NCI-H82 treated with DMSO at 0.1 percent for 48 hours (cell line): ENCODE measurements around the gene KDSR.
A peak's percentile ranks its signal among the peaks of the same experiment; 100 is the strongest.
"Not testable (repeated sequence)": the region's sequence is repeated elsewhere in the genome, so short reads cannot be mapped to it uniquely, and the experiment has no call there.

Experiments
- DNase-seq: peaks from one replicate; lab custom pipeline; 2025; ENCODE audit not compliant: unreplicated experiment; lab: John Stamatoyannopoulos, UW

The KDSR gene

DNA sequence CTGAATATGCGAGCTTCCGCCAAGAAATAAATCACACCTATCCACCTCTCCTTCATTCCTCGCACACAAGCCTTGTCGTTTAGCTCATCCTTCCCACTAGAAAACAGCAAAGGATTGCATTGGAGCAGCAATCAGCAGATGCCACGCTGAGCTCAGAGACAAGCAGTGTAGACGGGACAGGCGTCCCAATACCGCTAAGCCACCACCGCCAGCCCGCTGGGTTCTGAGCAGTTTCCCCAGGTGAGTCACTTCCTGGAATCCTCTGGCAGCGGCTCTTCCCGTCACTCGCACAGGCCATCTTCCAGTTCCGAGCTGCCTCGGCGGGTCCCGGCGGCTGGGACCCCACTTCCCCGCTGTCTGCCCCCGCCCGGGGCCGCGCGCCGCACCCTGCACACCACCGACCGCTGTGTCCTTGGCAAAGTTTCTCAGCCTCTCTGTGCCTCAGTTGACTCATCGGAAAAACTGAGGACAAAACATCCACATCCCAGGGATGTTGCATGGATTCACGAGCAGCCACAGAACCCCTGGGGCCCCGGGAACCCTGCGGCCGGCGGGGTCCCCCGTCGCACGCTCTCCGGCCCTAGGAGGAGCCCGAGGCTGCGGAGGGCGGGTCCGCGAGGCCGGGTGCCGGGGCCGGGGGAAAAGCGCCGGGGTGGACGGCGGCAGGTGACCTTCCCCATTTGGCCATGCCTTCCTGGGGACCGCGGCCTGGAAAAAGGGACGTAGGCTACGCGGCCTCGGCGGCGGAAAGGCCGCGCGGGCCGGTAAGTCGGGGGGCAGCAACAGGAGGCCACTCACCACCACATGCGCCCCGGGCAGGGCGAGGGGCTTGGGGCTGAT lies 573 bp downstream of the KDSR start:
- no peak for DNase-seq

DNA sequence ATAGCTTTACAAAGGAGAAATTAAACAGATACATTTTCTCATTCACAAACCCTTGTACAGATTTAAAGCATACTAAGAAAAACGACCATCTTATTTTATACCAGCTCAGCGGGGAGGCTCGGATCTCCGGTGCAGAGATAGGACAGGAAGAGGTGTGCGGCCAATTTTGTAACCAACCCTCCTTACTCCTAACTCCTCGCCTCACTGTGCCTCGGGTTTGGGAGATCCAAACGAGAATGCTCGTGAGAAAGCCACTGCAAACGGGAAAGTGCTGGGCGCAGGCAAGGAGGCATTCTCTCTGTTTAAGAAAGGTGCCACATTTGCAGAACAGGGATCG lies 1.2 kb downstream of the KDSR start:
- DNase-seq, result no peak

DNA sequence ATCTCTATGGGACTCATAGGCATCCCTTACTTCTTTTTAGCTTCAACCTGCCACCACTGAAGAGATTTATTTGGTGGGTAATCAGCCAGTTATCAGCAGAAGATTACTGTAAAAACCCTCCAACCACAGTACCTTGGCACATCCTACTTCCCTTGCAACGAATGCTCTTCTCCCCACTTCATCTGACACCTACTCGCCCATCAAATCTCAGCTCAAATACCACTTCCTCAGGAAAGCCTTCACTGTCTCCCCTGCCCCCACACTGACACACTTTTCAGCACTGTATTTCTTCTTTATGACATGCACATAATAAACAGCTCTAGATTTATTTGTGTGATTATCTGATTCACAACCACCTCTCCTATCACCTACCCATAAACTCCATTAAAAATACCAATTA lies 3.1 kb downstream of the KDSR start:
- no peak for DNase-seq

DNA sequence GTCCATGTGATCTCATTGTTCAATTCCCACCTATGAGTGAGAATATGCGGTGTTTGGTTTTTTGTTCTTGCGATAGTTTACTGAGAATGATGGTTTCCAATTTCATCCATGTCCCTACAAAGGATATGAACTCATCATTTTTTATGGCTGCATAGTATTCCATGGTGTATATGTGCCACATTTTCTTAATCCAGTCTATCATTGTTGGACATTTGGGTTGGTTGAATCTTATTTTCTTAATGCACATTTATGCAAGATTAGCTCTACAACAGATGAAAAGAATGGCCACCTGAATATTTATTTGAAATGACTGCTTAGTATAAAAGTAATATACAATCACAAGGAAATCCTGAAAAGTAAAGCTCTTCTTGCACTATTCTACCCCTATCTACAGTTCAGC lies 3.6 kb downstream of the KDSR start:
- DNase-seq, result not testable (repeated sequence)

DNA sequence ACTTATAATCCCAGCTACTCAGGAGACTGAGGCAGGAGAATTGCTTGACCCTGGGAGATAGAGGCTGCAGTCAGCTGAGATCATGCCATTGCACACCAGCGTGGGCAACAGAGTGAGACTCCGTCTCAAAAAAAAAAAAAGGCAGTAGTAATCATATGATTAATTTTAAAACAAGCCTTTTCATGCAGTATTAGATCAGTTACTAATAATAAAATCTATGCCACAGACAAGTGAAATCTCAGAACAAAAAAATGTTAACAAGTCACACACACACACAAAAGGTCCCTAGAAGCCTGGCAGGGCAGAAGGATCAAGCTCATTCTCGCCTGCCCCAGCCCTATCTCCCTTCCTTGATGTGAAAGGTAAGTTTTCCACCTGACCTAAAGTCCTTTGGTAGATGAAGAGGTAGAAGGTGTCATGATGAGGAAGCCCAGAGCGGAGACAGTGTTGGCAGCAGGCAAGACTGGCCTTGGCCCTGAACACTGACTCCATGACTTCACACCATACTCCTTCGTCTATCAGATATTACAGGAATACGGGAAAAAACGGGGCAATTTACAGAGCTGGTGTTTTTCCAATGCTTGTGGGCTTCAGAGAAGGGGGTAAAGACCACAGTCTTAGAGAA lies 10.6 kb downstream of the KDSR start:
- no peak for DNase-seq

DNA sequence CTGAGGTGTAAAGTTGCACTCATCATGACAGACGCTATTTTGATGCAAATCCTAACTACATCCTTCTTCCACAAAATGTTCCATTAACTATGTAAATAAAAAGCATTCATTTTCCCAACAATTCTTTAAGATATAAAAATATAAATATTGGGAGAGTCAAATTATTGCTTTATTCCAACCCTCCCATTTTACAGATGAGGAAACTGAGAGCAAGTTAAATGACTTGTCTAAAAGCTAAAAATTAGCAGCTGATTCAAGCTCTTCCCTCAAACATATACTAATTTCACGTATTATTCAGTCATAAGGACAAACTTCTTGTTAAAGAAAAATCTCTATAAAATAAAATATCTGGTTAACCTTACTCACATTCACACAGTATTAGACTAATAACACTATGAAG lies 16.8 kb downstream of the KDSR start:
- DNase-seq, result no peak

DNA sequence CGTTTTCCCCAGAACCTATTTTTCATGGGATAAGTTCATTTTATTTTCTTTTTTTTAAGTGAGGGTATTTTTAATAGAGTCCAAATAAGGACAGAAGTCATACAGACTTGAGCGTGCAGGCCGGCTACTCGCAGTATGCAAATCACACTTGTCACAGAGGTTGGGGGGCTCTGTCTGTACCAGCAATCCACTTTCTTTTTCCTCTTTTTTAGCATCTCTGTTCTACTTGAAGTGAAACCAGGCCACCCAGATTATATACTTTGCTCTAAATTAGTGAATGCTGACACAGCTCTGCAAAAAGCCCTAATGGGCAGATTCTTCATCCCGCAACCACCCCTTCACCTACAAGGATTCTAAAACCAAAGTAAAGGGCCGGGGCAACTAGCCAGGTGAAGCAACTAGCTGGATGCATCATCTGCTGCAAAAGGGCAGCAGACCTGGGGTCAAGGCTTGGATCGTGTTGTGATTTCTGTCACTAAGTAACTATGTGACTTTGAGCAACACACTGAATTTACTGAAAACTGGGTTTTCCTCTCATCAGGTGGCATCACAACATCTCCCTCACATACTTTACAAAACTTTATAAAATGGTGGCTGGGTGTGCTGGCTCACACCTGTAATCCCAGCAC lies 18.4 kb downstream of the KDSR start:
- no peak for DNase-seq

DNA sequence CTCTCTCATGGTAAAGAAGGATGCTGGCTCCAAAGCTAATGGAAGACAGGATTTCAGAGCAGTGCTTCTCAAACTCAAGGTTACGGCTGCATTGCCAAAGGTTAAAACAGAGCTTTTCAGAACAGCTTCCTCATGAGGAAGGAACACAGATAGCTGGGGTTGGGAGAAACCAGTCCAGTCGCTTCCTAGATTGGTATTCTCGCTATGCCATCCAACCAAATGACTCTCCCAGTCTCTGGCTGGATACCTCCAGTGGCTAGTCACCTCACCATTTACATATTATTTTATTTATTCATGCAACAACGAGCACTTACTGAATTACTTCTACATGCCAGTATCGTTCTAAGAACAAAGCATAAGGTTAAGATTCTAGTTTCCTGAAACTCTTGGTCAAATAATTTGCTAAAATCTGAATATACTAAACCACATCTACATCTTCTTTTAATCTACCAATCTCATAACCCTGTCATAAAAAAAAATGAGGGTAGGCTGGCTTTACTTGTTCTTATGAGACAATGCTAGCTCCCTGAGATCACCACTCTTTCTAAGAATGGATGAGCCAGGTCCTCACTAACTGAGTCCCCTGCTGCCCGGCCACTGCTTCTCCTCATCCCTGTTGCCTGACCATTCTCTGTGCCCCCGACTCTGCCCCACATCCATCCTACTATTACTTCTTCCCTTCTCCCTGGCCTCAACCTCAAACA lies 20.4 kb downstream of the KDSR start:
- DNase-seq, result no peak

DNA sequence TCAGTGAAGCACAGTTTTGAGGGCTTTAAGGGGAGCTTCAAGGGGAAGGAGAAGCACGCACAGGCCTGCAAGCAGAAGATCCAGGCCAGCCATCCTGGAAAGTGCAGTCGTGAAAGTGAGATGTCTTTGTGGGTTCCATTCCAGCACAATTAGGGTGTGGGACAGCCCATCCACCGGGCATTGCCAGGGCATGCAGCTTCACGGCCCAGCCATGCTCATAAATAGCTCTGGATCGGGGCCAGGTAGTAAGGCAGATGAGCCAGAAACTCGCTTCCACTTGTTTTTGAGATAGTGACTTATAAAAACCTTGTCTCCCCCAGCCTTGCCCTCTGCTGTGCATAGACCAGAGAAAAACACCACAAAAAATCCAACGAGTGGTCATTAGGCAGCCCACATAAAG lies 21.0 kb downstream of the KDSR start:
- no peak for DNase-seq

DNA sequence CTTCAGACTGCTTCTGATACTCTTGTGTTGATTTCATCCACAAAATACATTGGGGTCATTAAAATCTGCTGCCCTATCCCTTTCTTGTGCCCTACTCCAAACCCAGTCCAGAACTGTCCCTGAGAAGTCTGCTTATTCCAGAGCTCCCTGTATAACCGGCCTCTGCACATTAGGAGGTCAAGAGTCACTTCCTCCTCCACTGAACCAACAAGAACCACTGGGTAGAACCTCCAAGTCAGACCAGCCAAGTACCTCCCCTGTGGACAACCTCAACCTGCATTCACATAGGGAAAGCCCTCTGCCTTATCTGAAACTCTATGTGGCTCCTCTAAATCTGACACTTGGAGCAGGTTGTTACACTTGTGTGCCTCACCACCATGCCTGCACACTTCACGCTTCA lies 22.1 kb downstream of the KDSR start:
- DNase-seq, result no peak

DNA sequence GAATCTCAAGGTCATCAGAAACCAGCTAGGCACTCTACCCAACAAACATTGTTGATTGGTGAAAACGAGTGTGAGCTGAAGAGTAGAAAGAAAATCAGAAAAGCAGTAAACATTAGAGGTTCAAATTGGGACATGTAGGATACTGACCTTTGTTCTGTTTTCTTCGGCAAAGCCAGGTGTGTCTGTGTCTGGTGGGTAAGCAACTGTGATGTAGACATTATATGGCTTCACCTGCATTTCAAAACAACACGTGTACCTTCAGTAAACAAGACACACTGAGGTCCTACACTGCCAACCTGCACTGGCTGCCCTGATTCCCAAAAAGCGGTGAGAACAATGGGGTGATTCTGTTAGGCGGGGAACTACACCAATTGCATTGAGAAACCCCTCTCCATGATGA lies 22.7 kb downstream of the KDSR start:
- no peak for DNase-seq

DNA sequence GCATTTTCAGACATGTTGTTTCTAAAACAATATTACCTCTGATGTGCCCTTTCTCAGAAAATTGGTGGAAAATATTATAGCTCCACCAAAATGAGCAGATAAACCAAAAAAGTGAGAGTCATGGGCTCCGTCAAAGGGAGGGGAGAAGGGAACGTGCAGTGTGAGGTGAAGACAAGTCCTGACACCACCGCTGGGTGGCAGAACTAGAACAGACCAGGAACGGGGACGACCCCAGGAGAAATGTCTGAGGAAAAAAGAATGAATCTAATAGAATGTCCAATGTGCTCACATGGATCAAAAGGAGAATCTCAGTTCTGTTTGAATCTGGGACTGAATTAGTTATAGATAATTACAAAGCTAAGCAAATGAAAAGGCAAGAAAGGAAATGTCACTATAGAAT lies 24.8 kb downstream of the KDSR start:
- DNase-seq, result no peak

DNA sequence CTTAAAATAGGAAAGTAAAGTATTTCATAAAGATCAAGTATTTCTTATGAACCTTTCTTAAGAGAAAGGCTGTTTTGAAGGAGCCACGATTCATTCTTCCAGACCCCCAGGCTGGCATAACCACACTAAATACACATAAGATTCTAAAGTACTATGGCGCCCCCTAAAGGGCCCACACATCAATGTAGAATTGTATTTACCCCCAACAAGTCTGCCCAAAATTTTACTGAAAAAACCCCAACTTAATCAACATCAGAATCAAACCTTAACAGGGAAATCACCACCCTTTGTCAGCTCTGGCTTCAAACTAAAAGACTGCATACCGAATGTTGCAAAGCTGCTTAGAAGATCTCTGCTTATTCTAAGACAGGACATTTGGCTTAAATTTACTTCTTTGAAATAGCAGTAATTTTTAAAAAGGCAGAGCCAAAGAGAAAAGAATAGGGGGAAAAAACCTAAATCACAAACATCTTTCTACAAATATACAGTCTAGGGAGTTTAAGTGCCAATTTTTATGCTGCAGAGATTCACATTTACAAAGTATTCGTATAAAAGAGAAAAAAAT lies 27.0 kb downstream of the KDSR start:
- DNase-seq, result no peak

DNA sequence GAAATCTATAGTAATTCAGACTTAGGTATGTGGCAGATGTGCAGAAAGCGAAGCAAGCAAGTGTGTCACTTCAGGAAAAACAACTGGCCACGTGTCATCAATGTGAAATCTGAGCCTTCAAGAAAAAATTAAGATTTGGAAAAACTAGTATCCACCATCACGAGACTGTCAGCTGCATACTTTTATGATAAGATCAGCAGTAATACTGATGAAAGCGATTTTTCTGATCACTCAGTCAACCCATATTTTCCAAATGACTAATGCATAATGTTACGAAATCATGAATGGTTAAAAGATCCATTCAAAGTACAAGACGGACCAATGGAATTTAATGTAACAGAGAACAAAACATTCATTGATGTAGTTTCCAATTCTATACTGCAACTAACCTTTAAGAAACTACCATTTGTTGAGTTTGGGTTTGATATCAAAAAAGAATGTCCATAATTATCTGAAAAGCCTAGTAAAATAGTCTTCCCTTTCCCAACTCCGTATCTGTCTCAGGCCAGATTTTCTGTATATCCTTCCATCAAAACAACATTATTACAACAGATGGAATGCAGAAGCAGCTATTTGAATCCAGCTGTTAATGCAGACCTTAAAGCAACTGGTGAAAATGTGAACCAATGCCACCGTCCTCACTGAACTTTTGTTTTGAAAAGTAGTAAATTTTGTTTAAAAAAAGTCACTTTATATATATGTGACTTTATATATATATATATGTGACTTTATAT lies 30.5 kb downstream of the KDSR start:
- no peak for DNase-seq

DNA sequence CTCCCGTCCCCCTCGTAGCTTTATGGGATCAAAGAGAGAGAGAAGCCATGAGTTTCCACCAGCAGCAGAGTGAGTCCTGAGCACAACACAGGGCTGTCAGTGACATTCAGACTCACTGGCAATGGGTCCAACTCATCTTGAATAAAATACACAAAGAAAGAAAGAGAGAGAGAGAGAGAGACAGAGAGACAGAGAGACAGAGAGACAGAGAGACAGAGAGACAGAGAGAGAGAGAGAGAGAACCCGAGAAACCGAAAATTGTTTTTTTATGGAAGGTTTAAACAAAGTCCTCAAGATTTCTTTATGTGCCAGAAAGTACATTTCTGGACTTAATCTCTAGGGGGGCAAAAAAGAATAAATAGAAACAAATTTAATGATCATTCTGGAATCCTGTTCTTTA lies 35.9 kb downstream of the KDSR start:
- DNase-seq, result no peak

DNA sequence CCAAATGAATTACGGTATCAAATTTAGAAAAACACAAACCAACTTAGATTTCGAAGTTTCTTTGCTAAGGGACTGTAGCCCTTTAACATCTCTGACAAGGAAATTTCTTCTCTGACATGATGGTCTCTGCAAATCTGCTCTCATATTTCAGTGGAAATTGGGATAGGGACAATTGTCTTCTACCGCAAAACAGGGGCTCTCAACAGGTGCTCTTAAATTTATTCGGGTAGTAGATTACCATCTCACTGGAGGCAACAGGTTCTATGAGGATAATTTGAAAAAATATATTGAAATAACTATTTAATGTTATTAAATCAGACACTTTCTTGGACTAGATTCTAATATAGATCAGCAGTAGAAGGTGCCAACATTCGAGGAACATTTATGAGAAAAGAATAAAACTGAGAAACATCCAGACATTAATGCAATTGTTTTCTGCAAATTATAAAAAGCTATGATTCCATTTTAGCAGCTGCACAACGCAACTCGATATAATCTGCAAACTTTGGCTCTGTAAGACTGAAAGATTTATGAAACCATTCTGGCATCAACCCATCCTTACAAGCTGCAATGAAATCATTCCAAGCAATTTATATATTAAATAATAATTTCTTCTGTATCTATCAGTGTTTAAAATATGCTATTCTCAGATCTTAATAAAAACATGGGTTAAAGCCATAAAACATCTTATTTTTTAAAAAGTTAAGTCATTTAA lies 37.4 kb downstream of the KDSR start:
- no peak for DNase-seq

DNA sequence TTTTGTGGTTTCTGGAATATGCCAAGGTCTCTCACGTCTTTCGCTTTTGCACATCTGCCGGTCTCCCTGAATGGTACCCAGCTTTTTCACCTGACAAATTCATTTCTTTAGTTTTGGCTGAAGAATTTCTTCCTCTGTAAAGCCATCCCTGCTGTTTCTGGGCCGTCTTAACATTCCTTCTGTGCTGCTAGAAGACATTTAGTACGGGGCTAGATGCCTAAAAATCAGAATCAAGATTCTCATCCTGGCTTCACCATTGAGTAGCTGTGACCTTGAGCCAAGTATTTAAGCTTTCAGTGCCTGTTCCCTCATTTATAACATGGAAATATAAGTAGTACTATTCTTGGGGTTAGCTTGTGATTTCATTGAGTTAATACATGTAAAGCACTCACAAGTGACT lies 41.0 kb downstream of the KDSR start:
- no peak for DNase-seq

DNA sequence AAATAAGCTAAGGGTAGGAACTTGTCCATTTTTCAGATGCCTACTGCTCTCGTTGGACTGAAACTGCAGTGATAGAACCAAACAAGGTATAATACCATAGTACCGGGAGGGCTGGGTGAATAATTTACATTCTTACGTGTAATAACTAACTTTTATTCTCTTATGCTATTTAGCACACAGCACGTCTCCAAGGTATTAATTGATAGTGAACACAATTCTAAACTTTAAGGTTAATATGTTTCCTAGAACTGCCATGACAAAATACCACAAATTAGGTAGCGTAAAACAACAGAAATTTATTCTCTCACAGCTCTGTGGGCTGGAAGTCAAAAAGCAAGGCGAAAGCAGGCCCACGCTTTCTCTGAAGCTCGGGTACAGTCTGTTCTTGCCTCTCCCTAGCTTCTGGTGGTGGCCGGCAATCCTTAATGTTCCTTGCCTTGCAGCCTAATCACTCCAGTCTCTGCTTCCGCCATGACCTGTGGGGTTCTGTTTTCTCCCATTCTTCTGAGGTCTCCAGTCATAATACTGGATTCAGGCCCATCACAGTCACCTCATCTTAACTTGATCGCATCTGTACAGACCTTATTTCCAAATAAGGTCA lies 41.8 kb downstream of the KDSR start:
- no peak for DNase-seq

DNA sequence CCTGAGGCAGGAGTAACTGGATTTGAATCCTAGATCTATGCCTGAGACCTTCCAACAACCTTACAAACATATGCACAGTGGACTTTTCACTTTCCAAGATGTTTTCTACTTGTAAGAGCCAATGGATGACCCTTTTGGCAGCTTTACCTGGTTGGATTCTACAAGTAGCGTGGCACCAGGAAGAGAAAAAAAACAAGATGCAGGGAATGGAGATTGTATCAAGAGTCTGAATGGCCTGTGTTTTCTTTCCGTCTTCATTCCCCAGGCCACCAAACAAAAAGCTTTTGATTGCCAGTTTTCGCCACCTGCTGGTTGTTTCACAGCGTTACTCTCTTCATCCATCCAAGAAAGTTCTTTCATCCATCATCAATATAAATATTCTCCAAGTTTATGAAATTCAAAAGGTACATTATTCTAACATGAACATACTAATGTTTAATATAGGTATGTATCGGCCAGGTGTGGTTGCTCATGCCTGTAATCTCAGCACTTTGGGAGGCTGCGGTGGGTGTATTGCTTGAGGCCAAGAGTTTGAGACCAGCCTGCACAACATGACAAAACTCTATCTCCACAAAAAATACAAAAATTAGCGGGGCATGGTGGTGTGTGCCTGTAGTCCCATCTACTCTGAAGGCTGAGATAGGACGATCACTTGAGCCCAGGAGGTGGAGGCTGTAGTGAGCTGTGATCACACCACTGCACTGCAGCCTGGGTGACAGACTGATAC lies 43.9 kb downstream of the KDSR start:
- DNase-seq, result peak; percentile 43
